IMR-90 (cell line): ENCODE results near the gene TMC3. TPM values are rescaled to one million over a fixed set of nuclear protein-coding genes. Genes with fewer than 3 reads are reported as not detected.

ENCODE experiments used
- ATAC-seq: fragments of 200-7000 bp; cut with Tn5 transposase; 2 replicates; pipeline ENCODE4 v1.9.1; 2020; ENCODE audit warnings: low read depth, mild to moderate bottlenecking, moderate library complexity
- BruUV-seq: library from RNA; stranded (reverse); fragments of 400-500 nt; replicated peaks from 2 replicates; lab custom pipeline; 2021; lab: Mats Ljungman, UMichigan
- CTCF ChIA-PET: fragments of 300-600 bp; formaldehyde crosslinking; extraction: SDS; loops from one replicate; lab custom pipeline; 2021; ENCODE audit warnings: antibody characterized with exemption; lab: Yijun Ruan, JAX
- POLR2A ChIA-PET: fragments of 300-600 bp; sonication (Branson Sonifier 250); formaldehyde crosslinking; loops from one replicate; lab custom pipeline; 2022; ENCODE audit warnings: antibody characterized with exemption; ENCODE audit not compliant: unreplicated experiment; lab: Charles Lee
- DNase-seq: peaks from one replicate; pipeline ENCODE4 v3.0.0; 2013
- H2AFZ ChIP-seq: replicated peaks from 2 replicates; pipeline ENCODE3; 2013; ENCODE audit warnings: low read length, mild to moderate bottlenecking; ENCODE audit not compliant: poor library complexity
- H2AK5ac ChIP-seq: 2 replicates; pipeline ENCODE4 v1.6.1; 2013; ENCODE audit warnings: low read depth, low read length, inconsistent platforms
- H2AK9ac ChIP-seq: replicated peaks from 2 replicates; pipeline ENCODE3; 2013; ENCODE audit warnings: mild to moderate bottlenecking, low read depth, low read length, moderate library complexity; ENCODE audit not compliant: poor library complexity
- H2BK120ac ChIP-seq: 2 replicates; pipeline ENCODE4 v1.6.1; 2013; ENCODE audit warnings: low read depth, low read length, inconsistent platforms
- H2BK15ac ChIP-seq: 3 replicates; pipeline ENCODE4 v1.6.1; 2013; ENCODE audit warnings: low read depth, low read length, inconsistent platforms
- H2BK20ac ChIP-seq: 2 replicates; pipeline ENCODE4 v1.6.1; 2013; ENCODE audit warnings: low read depth, mild to moderate bottlenecking, inconsistent platforms, low read length, moderate library complexity
- H2BK5ac ChIP-seq: 2 replicates; pipeline ENCODE4 v1.6.1; 2013; ENCODE audit warnings: mild to moderate bottlenecking, low read depth, low read length, inconsistent platforms; ENCODE audit not compliant: poor library complexity, severe bottlenecking
- H3K14ac ChIP-seq: replicated peaks from 2 replicates; pipeline ENCODE4 v1.6.1; 2013; ENCODE audit warnings: low read depth, low read length, inconsistent platforms
- H3K18ac ChIP-seq: 2 replicates; pipeline ENCODE4 v1.6.1; 2013; ENCODE audit warnings: low read depth, low read length, control low read depth
- H3K23ac ChIP-seq: 2 replicates; pipeline ENCODE4 v1.6.1; 2013; ENCODE audit warnings: low read depth, low read length, inconsistent platforms
- H3K27ac ChIP-seq: 2 replicates; pipeline ENCODE4 v1.5.1; 2013; ENCODE audit warnings: mild to moderate bottlenecking, control low read depth, low read length; ENCODE audit not compliant: insufficient read depth
- H3K27me3 ChIP-seq: 2 replicates; pipeline ENCODE4 v1.6.1; 2013; ENCODE audit warnings: low read length; ENCODE audit not compliant: control insufficient read depth, insufficient read depth
- H3K36me3 ChIP-seq: 2 replicates; pipeline ENCODE4 v1.6.1; 2013; ENCODE audit warnings: low read length, mixed read lengths; ENCODE audit not compliant: control insufficient read depth, insufficient read depth
- H3K4ac ChIP-seq: 2 replicates; pipeline ENCODE4 v1.6.1; 2013; ENCODE audit warnings: low read depth, low read length, inconsistent platforms
- H3K4me1 ChIP-seq: 2 replicates; pipeline ENCODE4 v1.6.1; 2013; ENCODE audit warnings: low read length, mixed read lengths; ENCODE audit not compliant: control insufficient read depth, insufficient read depth
- H3K4me2 ChIP-seq: 2 replicates; pipeline ENCODE4 v1.6.1; 2013; ENCODE audit warnings: low read depth, mild to moderate bottlenecking, control low read depth, low read length, moderate library complexity
- H3K4me3 ChIP-seq: 2 replicates; pipeline ENCODE4 v1.5.1; 2013; ENCODE audit warnings: low read depth, mild to moderate bottlenecking, control low read depth, low read length, moderate library complexity; ENCODE audit not compliant: insufficient read depth
- H3K56ac ChIP-seq: 2 replicates; pipeline ENCODE4 v1.6.1; 2013; ENCODE audit warnings: low read length, inconsistent platforms; ENCODE audit not compliant: insufficient read depth; ENCODE audit errors: extremely low read depth
- H3K79me1 ChIP-seq, 2 experiments: 2 replicates each; pipeline ENCODE4 v1.6.1; 2013; ENCODE audit warnings: low read length in 2 of 2, inconsistent platforms in 1 of 2, low read depth in 1 of 2
- H3K9ac ChIP-seq: 2 replicates; pipeline ENCODE4 v1.6.1; 2013; ENCODE audit warnings: low read depth, low read length, control low read depth
- H3K9me1 ChIP-seq: 2 replicates; pipeline ENCODE4 v1.6.1; 2013; ENCODE audit warnings: low read length, inconsistent platforms; ENCODE audit not compliant: insufficient read depth
- H3K9me3 ChIP-seq: 2 replicates; pipeline ENCODE4 v1.6.1; 2013; ENCODE audit warnings: low read length; ENCODE audit not compliant: control insufficient read depth, insufficient read depth
- H4K20me1 ChIP-seq: 2 replicates; pipeline ENCODE4 v1.6.1; 2013; ENCODE audit warnings: low read length, inconsistent platforms; ENCODE audit not compliant: insufficient read depth
- H4K5ac ChIP-seq: 2 replicates; pipeline ENCODE4 v1.6.1; 2013; ENCODE audit warnings: mild to moderate bottlenecking, low read depth, low read length, control low read depth
- H4K8ac ChIP-seq, 2 experiments: 2 replicates each; pipeline ENCODE4 v1.6.1; 2013; ENCODE audit warnings: low read depth in 2 of 2, low read length in 2 of 2, control low read depth in 1 of 2, inconsistent platforms in 1 of 2
- H4K91ac ChIP-seq: 2 replicates; pipeline ENCODE4 v1.6.1; 2013; ENCODE audit warnings: low read depth, low read length, inconsistent platforms; ENCODE audit not compliant: insufficient read depth
- BHLHE40 ChIP-seq: fragments of 150-350 bp; IDR thresholded peaks from 2 replicates; pipeline ENCODE4 v1.6.1; 2016; ENCODE audit warnings: mild to moderate bottlenecking, low read depth, low read length
- CEBPB ChIP-seq: IDR thresholded peaks from 2 replicates; pipeline ENCODE4 v1.6.1; 2012; ENCODE audit warnings: low read depth, low read length, improper control_type of control experiment
- FOS ChIP-seq: fragments of 150-350 bp; IDR thresholded peaks from 2 replicates; pipeline ENCODE4 v1.6.1; 2016; ENCODE audit warnings: low read depth, low read length
- MAFK ChIP-seq: IDR thresholded peaks from 2 replicates; pipeline ENCODE4 v1.6.1; 2012; ENCODE audit warnings: low read depth, low read length, improper control_type of control experiment
- MXI1 ChIP-seq: IDR thresholded peaks from 2 replicates; pipeline ENCODE4 v1.6.1; 2012; ENCODE audit warnings: low read depth, mild to moderate bottlenecking, low read length, moderate library complexity, borderline replicate concordance
- POLR2A ChIP-seq: IDR thresholded peaks from 2 replicates; pipeline ENCODE4 v1.6.1; 2012; ENCODE audit warnings: mild to moderate bottlenecking, low read depth, low read length
- RAD21 ChIP-seq: IDR thresholded peaks from 2 replicates; pipeline ENCODE4 v1.6.1; 2012; ENCODE audit warnings: low read length, improper control_type of control experiment
- RCOR1 ChIP-seq: IDR thresholded peaks from 2 replicates; pipeline ENCODE4 v1.6.1; 2012; ENCODE audit warnings: mild to moderate bottlenecking, low read length, improper control_type of control experiment; ENCODE audit not compliant: insufficient replicate concordance
- RFX5 ChIP-seq: IDR thresholded peaks from 2 replicates; pipeline ENCODE4 v1.8.0; 2012; ENCODE audit warnings: low read depth, mild to moderate bottlenecking, low read length, moderate library complexity
- SMC3 ChIP-seq: fragments of 150-350 bp; IDR thresholded peaks from 2 replicates; pipeline ENCODE4 v1.6.1; 2016; ENCODE audit warnings: low read depth, mild to moderate bottlenecking, antibody characterized with exemption, low read length, moderate library complexity
- WGBS, 2 experiments: methylation state at CpG; one replicate each; pipeline versions ENCODE4 v1.1.5 to v1.1.7; 2013; ENCODE audit warnings: missing lambda C conversion rate in 2 of 2; ENCODE audit not compliant: insufficient read length in 1 of 2; ENCODE audit errors: extremely low coverage in 2 of 2; 5-methylcytosine and 5-hydroxymethylcytosine counted together
- dilution Hi-C: fragments of 300-500 bp; cut with HindIII; formaldehyde crosslinking; loops from one replicate; pipeline ENCODE4 v1.14.3; 2018; ENCODE audit warnings: low sequenced_read_pairs; ENCODE audit not compliant: unreplicated experiment
- in situ Hi-C: fragments of 300-500 bp; cut with MboI; formaldehyde crosslinking; loops from 3 replicates; pipeline ENCODE4 v1.14.3; 2019; ENCODE audit warnings: low sequenced_read_pairs, inconsistent platforms, mixed read lengths
- intact Hi-C: fragments of 100-400 bp; cut with micrococcal nuclease; formaldehyde crosslinking; loops from 2 replicates; pipeline ENCODE4 v1.10.0; 2022
- polyA plus RNA-seq, 3 experiments: library from polyadenylated mRNA; depleted of rRNA; stranded (reverse); fragments of >200 nt; gene quantifications; 2 replicates each; pipeline ENCODE4 v1.2.3, GENCODE V29; 2012; ENCODE audit warnings: low replicate concordance in 1 of 3
- total RNA-seq: library from RNA; depleted of rRNA; stranded (reverse); fragments of >200 nt; gene quantifications from 2 replicates; pipeline ENCODE4 v1.2.3, GENCODE V29; 2012
- TF ChIP-seq, protein P1 (sequence below): fragments of 150-350 bp; IDR thresholded peaks from 2 replicates; pipeline ENCODE4 v1.6.1; 2017; ENCODE audit warnings: mild to moderate bottlenecking, antibody characterized with exemption, low read length, low read depth
- TF ChIP-seq, protein P2 (sequence below): fragments of 150-350 bp; IDR thresholded peaks from 2 replicates; pipeline ENCODE4 v1.6.1; 2016; ENCODE audit warnings: low read depth, mild to moderate bottlenecking, low read length, moderate library complexity, borderline replicate concordance
- TF ChIP-seq, protein P3 (sequence below): conservative IDR thresholded peaks from 2 replicates; pipeline ENCODE4 v1.5.1; 2012; ENCODE audit warnings: mild to moderate bottlenecking, low read depth, low read length, improper control_type of control experiment

TMC3 gene
- total and polyA plus RNA-seq, 2 of the 4 experiments (the other 2 are of a cell fraction) = not detected

DNA sequence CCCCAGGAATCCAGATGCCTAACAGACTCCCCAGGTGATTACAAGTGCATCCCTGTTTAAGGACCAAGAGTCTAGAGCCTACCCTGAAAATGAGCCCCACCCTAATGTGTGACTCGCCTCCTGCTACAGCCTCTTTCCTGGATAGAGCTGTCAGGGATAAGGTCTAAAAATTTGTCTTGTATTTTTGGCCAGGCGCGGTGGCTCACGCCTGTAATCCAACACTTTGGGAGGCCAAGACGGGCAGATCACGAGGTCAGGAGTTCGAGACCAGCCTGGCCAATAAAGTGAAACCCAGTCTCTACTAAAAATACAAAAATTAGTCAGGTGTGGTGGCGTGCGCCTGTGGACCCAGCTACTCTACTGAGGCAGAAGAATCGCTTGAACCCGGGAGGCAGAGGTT lies 11.2 kb downstream of the TMC3 start (continued):
- TF ChIP-seq, protein P1, sequence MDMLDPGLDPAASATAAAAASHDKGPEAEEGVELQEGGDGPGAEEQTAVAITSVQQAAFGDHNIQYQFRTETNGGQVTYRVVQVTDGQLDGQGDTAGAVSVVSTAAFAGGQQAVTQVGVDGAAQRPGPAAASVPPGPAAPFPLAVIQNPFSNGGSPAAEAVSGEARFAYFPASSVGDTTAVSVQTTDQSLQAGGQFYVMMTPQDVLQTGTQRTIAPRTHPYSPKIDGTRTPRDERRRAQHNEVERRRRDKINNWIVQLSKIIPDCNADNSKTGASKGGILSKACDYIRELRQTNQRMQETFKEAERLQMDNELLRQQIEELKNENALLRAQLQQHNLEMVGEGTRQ = no peak
- TF ChIP-seq CEBPB = no peak
- no peak for TF ChIP-seq RAD21

DNA sequence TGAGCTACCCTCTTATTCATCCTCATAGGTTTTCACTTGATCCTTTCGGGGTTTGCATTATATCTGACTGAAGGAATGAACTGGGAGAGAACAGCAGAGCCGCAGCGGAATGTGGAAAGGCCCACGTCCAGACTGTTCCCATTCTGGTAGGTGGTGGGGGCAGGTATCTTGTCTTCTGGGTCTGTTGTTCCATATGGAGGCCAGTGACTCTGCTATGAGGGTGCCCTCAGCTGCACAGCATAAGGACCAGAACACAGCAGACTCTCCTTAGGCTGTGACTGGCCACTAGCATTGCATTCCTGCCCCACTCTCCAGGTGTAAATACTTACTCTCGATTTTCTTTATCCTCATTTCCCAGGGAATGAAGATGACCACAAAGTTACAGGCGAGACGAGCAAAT lies 12.1 kb downstream of the TMC3 start:
- no peak overlapping the region for H3K4ac ChIP-seq
- H4K8ac ChIP-seq = no peak overlapping the region
- TF ChIP-seq CEBPB = no peak
- TF ChIP-seq MXI1 = no peak
- TF ChIP-seq, protein P1 = no peak
- TF ChIP-seq POLR2A = no peak
- TF ChIP-seq, protein P2, sequence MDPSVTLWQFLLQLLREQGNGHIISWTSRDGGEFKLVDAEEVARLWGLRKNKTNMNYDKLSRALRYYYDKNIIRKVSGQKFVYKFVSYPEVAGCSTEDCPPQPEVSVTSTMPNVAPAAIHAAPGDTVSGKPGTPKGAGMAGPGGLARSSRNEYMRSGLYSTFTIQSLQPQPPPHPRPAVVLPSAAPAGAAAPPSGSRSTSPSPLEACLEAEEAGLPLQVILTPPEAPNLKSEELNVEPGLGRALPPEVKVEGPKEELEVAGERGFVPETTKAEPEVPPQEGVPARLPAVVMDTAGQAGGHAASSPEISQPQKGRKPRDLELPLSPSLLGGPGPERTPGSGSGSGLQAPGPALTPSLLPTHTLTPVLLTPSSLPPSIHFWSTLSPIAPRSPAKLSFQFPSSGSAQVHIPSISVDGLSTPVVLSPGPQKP = no peak
- TF ChIP-seq FOS = no peak
- TF ChIP-seq, protein P3, sequence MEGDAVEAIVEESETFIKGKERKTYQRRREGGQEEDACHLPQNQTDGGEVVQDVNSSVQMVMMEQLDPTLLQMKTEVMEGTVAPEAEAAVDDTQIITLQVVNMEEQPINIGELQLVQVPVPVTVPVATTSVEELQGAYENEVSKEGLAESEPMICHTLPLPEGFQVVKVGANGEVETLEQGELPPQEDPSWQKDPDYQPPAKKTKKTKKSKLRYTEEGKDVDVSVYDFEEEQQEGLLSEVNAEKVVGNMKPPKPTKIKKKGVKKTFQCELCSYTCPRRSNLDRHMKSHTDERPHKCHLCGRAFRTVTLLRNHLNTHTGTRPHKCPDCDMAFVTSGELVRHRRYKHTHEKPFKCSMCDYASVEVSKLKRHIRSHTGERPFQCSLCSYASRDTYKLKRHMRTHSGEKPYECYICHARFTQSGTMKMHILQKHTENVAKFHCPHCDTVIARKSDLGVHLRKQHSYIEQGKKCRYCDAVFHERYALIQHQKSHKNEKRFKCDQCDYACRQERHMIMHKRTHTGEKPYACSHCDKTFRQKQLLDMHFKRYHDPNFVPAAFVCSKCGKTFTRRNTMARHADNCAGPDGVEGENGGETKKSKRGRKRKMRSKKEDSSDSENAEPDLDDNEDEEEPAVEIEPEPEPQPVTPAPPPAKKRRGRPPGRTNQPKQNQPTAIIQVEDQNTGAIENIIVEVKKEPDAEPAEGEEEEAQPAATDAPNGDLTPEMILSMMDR = no peak
- no peak for TF ChIP-seq RCOR1
- TF ChIP-seq RFX5 = no peak
- no peak for TF ChIP-seq RAD21
- TF ChIP-seq MAFK = no peak
- no peak for TF ChIP-seq BHLHE40
- TF ChIP-seq SMC3 = no peak

More for the DNA sequence above, 12.1 kb downstream of the TMC3 start:
- no CpG with 5 or more reads among the region's 7 CpGs for WGBS, 2 experiments
- no peak overlapping the region for H3K18ac ChIP-seq
- intact Hi-C loops (loop anchor here (5.0 kb wide), 1 partner anchor 210 kb away; no protein-coding TSS in a partner anchor), dilution Hi-C loops (no loop called here), in situ Hi-C loops (no loop called here)
- no peak overlapping the region for H2AFZ ChIP-seq
- ChIA-PET CTCF (no interaction called here), POLR2A (no interaction called here)
- no peaks in the 10 kb centered on the region for H3K27me3 ChIP-seq
- H3K56ac ChIP-seq = no peak overlapping the region
- no peak overlapping the region for H3K4me2 ChIP-seq
- no peak overlapping the region for H3K4me3 ChIP-seq
- no TSS peak for BruUV-seq
- H3K27ac ChIP-seq = no peak overlapping the region
- no peak overlapping the region for H2BK5ac ChIP-seq
- no peak overlapping the region for H2BK120ac ChIP-seq
- no peak overlapping the region for H2AK9ac ChIP-seq
- H3K9me3 ChIP-seq = no peaks in the 10 kb centered on the region; the same call in 1 of the 2 replicates
- H3K4me1 ChIP-seq = no peaks in the 10 kb centered on the region
- no peaks in the 10 kb centered on the region for H3K36me3 ChIP-seq
- ATAC-seq = no peak
- no peaks in the 10 kb centered on the region for H3K79me1 ChIP-seq
- no peak overlapping the region for H2BK20ac ChIP-seq
- no peak for DNase-seq
- H3K9me1 ChIP-seq = 0 out of 2 replicates have a peak, but pooled peaks cover 2% of the 10 kb centered on the region
- H3K9ac ChIP-seq = no peak overlapping the region
- H4K5ac ChIP-seq = no peak overlapping the region
- no peaks in the 10 kb centered on the region for H4K20me1 ChIP-seq
- H3K23ac ChIP-seq = no peak overlapping the region
- H2BK15ac ChIP-seq = no peak overlapping the region
- H4K91ac ChIP-seq = no peak overlapping the region
- no peak overlapping the region for H3K14ac ChIP-seq
- H2AK5ac ChIP-seq = no peak overlapping the region
